Breast epithelium (tissue), 4 donors: ENCODE results near the gene MMS19. TPM values are rescaled to one million over a fixed set of nuclear protein-coding genes. Genes with fewer than 3 reads are reported as not detected.

Experiments used
- DNase-seq, 2 donors: peaks; one replicate each; pipeline ENCODE4 v3.0.0-alpha.2; 2019; ENCODE audit warnings: low spot score in 2 of 2
- H3K27ac ChIP-seq, 2 donors: fragments of 200-600 bp; sonication (generic) in 1 of 2; one replicate each; pipeline ENCODE4 v1.5.1; 2016 to 2019; ENCODE audit warnings: mild to moderate bottlenecking in 1 of 2
- H3K27me3 ChIP-seq, 2 donors: fragments of 200-600 bp; sonication (generic) in 1 of 2; one replicate each; pipeline versions ENCODE4 v1.5.1 to v1.6.0; 2017 to 2019; ENCODE audit warnings: control low read depth in 1 of 2, mild to moderate bottlenecking in 1 of 2
- H3K36me3 ChIP-seq: fragments of 200-600 bp; one replicate; pipeline ENCODE4 v1.5.1; 2019
- H3K4me1 ChIP-seq, 2 donors: fragments of 200-600 bp; sonication (generic); one replicate each; pipeline ENCODE4 v1.5.1; 2016 to 2019; ENCODE audit warnings: control low read depth in 1 of 2
- H3K4me3 ChIP-seq, 3 donors: fragments of 200-600 bp; sonication (generic); 1 replicate in 2 of 3; 2 replicates in 1 of 3; pipeline ENCODE4 v1.5.1; 2016 to 2019; ENCODE audit warnings: mild to moderate bottlenecking in 3 of 3, moderate library complexity in 2 of 3
- H3K9me3 ChIP-seq, 2 donors: fragments of 200-600 bp; sonication (generic) in 1 of 2; one replicate each; pipeline ENCODE4 v1.5.1; 2016 to 2019; ENCODE audit warnings: control low read depth in 1 of 2
- POLR2A ChIP-seq: fragments of 450-650 bp; IDR thresholded peaks from one replicate; pipeline ENCODE4 v1.6.1; 2016; ENCODE audit warnings: antibody characterized with exemption, mild to moderate bottlenecking, moderate library complexity
- POLR2AphosphoS5 ChIP-seq, 3 donors: sonication (generic); formaldehyde crosslinking; IDR thresholded peaks; one replicate each; pipeline ENCODE4 v1.6.1; 2017; ENCODE audit warnings: antibody characterized with exemption in 3 of 3
- intact Hi-C: fragments of 100-400 bp; cut with DNase I; formaldehyde crosslinking; loops from one replicate; pipeline ENCODE4 v1.15.1; 2023; ENCODE audit warnings: low total_unique reads
- total RNA-seq, 3 donors: library from RNA; depleted of rRNA; stranded (reverse); fragments of >200 nt; gene quantifications; one replicate each; pipeline ENCODE4 v1.1.0, GENCODE V29; 2016
- TF ChIP-seq, protein P1 (sequence below), 3 donors: fragments of 450-650 bp; IDR thresholded peaks; one replicate each; pipeline ENCODE4 v1.5.1; 2016 to 2017; ENCODE audit warnings: antibody characterized with exemption in 3 of 3, mild to moderate bottlenecking in 3 of 3, moderate library complexity in 3 of 3

MMS19 gene
- total RNA-seq, 3 donors from 2014 or later: 73.0 to 109 (median 78.7) TPM

DNA sequence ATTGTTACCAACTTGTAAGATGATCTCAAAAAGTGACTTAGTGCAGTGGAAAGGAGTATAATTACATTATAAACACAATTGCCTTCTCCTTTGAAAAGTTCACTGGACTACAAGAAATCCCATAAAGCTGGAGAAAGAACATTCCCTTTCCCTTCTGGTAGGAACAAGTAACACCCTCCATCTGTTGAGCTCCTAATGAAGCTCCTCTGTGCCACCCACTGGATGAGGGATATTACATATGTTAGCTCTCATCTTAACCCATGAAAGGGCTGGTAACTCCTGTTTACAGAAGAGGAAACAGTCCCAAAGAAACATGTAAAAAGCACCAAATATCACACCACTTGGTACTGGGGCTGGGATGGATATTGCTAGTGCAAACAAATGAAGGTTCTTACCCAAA is 64.2 kb downstream of the MMS19 start:
- Histone ChIP-seq H3K4me1 (no peaks in the 10 kb centered on the region), H3K9me3 (no peaks in the 10 kb centered on the region), H3K4me3 (no peak overlapping the region), H3K36me3 (peaks cover 8% of the 10 kb centered on the region), H3K27me3 (no peaks in the 10 kb centered on the region), H3K27ac (no peak overlapping the region)
- DNase-seq: no peak
- TF ChIP-seq, protein P1, sequence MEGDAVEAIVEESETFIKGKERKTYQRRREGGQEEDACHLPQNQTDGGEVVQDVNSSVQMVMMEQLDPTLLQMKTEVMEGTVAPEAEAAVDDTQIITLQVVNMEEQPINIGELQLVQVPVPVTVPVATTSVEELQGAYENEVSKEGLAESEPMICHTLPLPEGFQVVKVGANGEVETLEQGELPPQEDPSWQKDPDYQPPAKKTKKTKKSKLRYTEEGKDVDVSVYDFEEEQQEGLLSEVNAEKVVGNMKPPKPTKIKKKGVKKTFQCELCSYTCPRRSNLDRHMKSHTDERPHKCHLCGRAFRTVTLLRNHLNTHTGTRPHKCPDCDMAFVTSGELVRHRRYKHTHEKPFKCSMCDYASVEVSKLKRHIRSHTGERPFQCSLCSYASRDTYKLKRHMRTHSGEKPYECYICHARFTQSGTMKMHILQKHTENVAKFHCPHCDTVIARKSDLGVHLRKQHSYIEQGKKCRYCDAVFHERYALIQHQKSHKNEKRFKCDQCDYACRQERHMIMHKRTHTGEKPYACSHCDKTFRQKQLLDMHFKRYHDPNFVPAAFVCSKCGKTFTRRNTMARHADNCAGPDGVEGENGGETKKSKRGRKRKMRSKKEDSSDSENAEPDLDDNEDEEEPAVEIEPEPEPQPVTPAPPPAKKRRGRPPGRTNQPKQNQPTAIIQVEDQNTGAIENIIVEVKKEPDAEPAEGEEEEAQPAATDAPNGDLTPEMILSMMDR (IDR thresholded peaks at IDR 0.05): no peak
- TF ChIP-seq POLR2AphosphoS5 (IDR thresholded peaks at IDR 0.05) (no peak), POLR2A (no peak)
- intact Hi-C loops: no loop called here

DNA sequence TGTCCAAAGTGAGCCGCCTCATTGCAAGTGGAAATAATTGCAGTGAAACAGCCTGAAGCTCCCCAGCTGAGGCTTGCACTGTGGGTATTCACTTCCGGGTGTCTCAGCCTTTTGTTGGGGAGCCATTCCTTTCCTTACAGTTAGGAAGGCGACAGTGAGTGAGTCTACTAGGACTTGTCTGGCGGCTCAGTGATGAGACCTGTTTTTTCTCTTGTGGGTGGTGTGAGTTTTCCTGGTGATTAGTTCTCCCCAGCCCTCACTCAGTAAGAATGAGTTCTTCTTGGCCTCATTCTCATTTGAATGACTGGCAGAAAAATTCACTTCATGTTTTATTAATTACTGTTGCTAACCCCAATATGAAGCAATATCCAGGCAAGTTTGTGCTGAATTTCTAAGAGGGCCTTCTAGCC is 69.6 kb downstream of the MMS19 start:
- H3K9me3 ChIP-seq: no peaks in the 10 kb centered on the region
- peak overlapping the region in 1 of 3 donors; percentile 78 for H3K4me3 ChIP-seq
- TF ChIP-seq POLR2AphosphoS5 (IDR thresholded peaks at IDR 0.05): no peak
- TF ChIP-seq, protein P1 (IDR thresholded peaks at IDR 0.05): no peak
- TF ChIP-seq POLR2A: no peak
- H3K36me3 ChIP-seq: peaks cover 3% of the 10 kb centered on the region
- H3K27ac ChIP-seq: peak overlapping the region; percentile 27 to 91
- DNase-seq: no peak
- intact Hi-C loops: no loop called here
- H3K4me1 ChIP-seq: peaks cover 0 to 13% of the 10 kb centered on the region in 2 donors
- no peaks in the 10 kb centered on the region for H3K27me3 ChIP-seq

DNA sequence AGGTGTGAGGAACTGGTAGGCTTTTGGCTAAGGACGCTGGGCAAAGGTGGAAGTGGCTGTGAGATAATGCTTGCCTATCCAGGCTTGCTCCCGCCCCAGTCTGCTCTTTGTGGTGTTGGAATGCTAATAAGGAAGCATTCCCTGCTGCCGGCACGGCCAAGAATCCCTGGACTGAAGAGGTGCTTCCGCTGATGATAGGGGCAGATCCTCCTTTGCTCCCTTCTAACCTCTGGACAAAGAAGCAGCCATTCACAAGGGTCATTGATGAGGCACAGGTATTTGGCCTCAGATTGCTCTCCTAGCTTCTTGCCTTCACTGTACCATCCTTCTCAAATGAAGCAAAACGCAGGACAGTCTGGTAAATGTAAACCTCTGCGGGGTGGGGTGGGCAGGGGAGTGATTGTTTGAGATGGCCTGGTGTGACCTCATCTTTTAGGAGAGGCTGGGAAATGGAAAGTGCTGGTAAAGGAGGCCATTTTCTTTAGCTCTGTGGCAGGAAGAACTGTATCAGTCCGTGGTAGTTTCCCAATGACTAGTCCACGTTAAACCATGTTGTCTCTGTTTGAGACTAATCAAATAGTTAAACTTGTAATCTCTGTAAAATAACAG is 70.5 kb downstream of the MMS19 start:
- TF ChIP-seq POLR2AphosphoS5 (IDR thresholded peaks at IDR 0.05): peak in 1 of 3 donors; percentile 13
- TF ChIP-seq, protein P1 (IDR thresholded peaks at IDR 0.05): no peak
- TF ChIP-seq POLR2A: no peak
- no peaks in the 10 kb centered on the region for H3K27me3 ChIP-seq
- intact Hi-C loops: no loop called here
- H3K4me1 ChIP-seq: peaks cover 0 to 13% of the 10 kb centered on the region in 2 donors
- no peaks in the 10 kb centered on the region for H3K9me3 ChIP-seq
- peak in 1 of 2 donors; percentile 49 for DNase-seq
- peak overlapping the region; percentile 88 to 91 for H3K27ac ChIP-seq
- H3K36me3 ChIP-seq: no peaks in the 10 kb centered on the region
- H3K4me3 ChIP-seq: peak overlapping the region; percentile 78 to 95 (median 89)

DNA sequence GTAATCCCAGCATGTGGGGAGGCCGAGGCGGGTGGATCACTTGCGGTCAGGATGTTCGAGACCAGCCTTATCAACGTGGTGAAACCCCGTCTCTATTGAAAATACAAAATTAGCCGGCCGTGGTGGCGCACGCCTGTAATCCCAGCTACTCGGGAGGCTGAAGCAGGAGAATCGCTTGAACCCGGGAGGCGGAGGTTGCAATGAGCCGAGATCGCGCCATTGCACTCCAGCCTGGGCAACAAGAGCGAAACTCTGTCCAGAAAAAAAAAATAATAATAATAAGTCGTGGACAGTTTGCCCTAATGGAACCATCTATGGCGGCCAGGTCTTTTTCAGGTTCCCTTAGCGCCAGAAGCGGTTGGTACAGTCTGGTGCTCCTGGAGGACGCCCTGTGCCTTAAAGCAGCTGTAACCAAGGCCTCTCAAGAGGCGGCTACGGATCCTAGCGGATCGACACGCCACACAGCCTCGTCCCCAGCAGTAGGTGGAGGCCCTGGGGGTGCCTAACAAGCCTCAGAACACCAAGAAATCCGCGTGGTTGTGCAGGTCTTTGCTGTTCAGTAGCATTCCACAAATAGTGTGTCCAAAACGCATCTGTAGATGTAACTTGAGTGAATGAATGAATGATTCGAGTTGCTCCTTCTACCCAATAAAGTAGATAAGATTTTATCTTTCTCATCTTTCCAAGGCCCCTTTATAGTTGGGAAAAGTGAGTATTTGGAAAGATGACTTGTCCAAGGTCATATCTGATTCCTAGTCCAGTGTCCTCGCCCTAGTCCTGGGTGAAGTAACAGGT is 71.2 kb downstream of the MMS19 start:
- DNase-seq: no peak
- Histone ChIP-seq H3K27me3 (no peaks in the 10 kb centered on the region), H3K4me1 (peaks cover 0 to 13% of the 10 kb centered on the region in 2 donors), H3K9me3 (no peaks in the 10 kb centered on the region), H3K27ac (peak overlapping the region; percentile 88 to 91), H3K36me3 (no peaks in the 10 kb centered on the region), H3K4me3 (peak overlapping the region; percentile 78 to 95 (median 89))
- intact Hi-C loops: no loop called here
- TF ChIP-seq POLR2A (no peak), POLR2AphosphoS5 (IDR thresholded peaks at IDR 0.05) (no peak)
- TF ChIP-seq, protein P1 (IDR thresholded peaks at IDR 0.05): no peak
